ENCODE data around the gene CD151. TPM values are rescaled to one million over a fixed set of nuclear protein-coding genes. Genes with fewer than 3 reads are reported as not detected.

CD151 gene
- polyA plus RNA-seq, 1 donor from 2014 or later, result 13.8 TPM

GRCh38 chr11:836700-837099, 3.9 kb downstream of the CD151 start:
- Mint-ChIP-seq H3K27ac (peak overlapping the region in 1 of 3 donors; percentile 19), H3K4me1 (peaks cover 6 to 11% (median 8%) of the 10 kb centered on the region in 3 donors), H3K27me3 (peaks cover under 1% of the 10 kb centered on the region), H3K9me3 (no peaks in the 10 kb centered on the region), H3K36me3 (peaks cover 2% of the 10 kb centered on the region), H3K4me3 (peak overlapping the region in 1 of 4 donors; percentile 63)

GRCh38 chr11:837189-837989, 4.6 kb downstream of the CD151 start:
- Mint-ChIP-seq H3K4me3 (peak overlapping the region in 2 of 4 donors; percentile 12), H3K36me3 (peaks cover 2% of the 10 kb centered on the region), H3K27ac (no peak overlapping the region), H3K4me1 (peaks cover 6 to 11% (median 7%) of the 10 kb centered on the region in 3 donors), H3K27me3 (no peaks in the 10 kb centered on the region), H3K9me3 (no peaks in the 10 kb centered on the region)

GRCh38 chr11:837990-838307, 5.2 kb downstream of the CD151 start:
- H3K4me3 Mint-ChIP-seq, result peak overlapping the region in 1 of 4 donors; percentile 33
- H3K27me3 Mint-ChIP-seq, result no peaks in the 10 kb centered on the region
- no peaks in the 10 kb centered on the region for H3K9me3 Mint-ChIP-seq
- H3K36me3 Mint-ChIP-seq, result peaks cover 2% of the 10 kb centered on the region
- no peak overlapping the region for H3K27ac Mint-ChIP-seq
- peaks cover 6 to 11% (median 7%) of the 10 kb centered on the region in 3 donors for H3K4me1 Mint-ChIP-seq

GRCh38 chr11:838441-839279, 5.9 kb downstream of the CD151 start:
- Mint-ChIP-seq H3K4me3 (peak overlapping the region in 1 of 4 donors; percentile 90), H3K4me1 (peaks cover 7 to 14% (median 8%) of the 10 kb centered on the region in 3 donors), H3K27ac (peak overlapping the region in 1 of 3 donors; percentile 48), H3K36me3 (peaks cover 2% of the 10 kb centered on the region), H3K27me3 (peaks cover 2% of the 10 kb centered on the region), H3K9me3 (no peaks in the 10 kb centered on the region)

- no peak overlapping the region for H3K27ac Mint-ChIP-seq
These were observed 6.5 kb downstream of the CD151 start for GRCh38 chr11:839280-839623.

GRCh38 chr11:839875-840617, 7.3 kb downstream of the CD151 start:
- peaks cover 0 to 17% (median 8%) of the 10 kb centered on the region in 3 donors for H3K4me1 Mint-ChIP-seq

More at GRCh38 chr11:839280-839623, 6.5 kb downstream of the CD151 start:
- Mint-ChIP-seq H3K36me3 (peaks cover 2% of the 10 kb centered on the region), H3K9me3 (no peaks in the 10 kb centered on the region), H3K4me3 (peak overlapping the region in 1 of 4 donors; percentile 90), H3K4me1 (peaks cover 2 to 17% (median 8%) of the 10 kb centered on the region in 3 donors), H3K27me3 (peaks cover 2% of the 10 kb centered on the region)

GRCh38 chr11:841981-842369, 9.2 kb downstream of the CD151 start:
- no peaks in the 10 kb centered on the region for H3K36me3 Mint-ChIP-seq
- H3K27ac Mint-ChIP-seq, result peak overlapping the region in 2 of 3 donors; percentile 63 to 72
- H3K27me3 Mint-ChIP-seq, result peaks cover 2% of the 10 kb centered on the region
- peak overlapping the region; percentile 86 to 95 (median 89) for H3K4me3 Mint-ChIP-seq
- H3K9me3 Mint-ChIP-seq, result no peaks in the 10 kb centered on the region
- H3K4me1 Mint-ChIP-seq, result peaks cover 0 to 17% (median 6%) of the 10 kb centered on the region in 3 donors

More at GRCh38 chr11:839875-840617, 7.3 kb downstream of the CD151 start:
- peak overlapping the region in 3 of 4 donors; percentile 25 to 90 (median 58) for H3K4me3 Mint-ChIP-seq
- peaks cover 2% of the 10 kb centered on the region for H3K36me3 Mint-ChIP-seq
- H3K27me3 Mint-ChIP-seq, result peaks cover 2% of the 10 kb centered on the region
- no peaks in the 10 kb centered on the region for H3K9me3 Mint-ChIP-seq
- peak overlapping the region in 1 of 3 donors; percentile 79 for H3K27ac Mint-ChIP-seq

GRCh38 chr11:842370-843002, 9.7 kb downstream of the CD151 start, which contains the start of the genes POLR2L and TSPAN4:
Gene POLR2L, minus strand, starts transcription at chr11:842529. Its CDS starts 21 bp downstream, at chr11:842508.
Gene TSPAN4, plus strand, starts transcription at chr11:842852. Its CDS starts 7,453 bp downstream, at chr11:850305.
- Mint-ChIP-seq H3K4me3 (peak within 1 kb of the TSS; percentile 86 to 95 (median 89)), H3K27me3 (peaks cover 2% of the 10 kb centered on the region), H3K36me3 (no peaks in the 10 kb centered on the region), H3K27ac (peak within 1 kb of the TSS; percentile 63 to 83 (median 79)), H3K4me1 (peaks cover 0 to 17% (median 6%) of the 10 kb centered on the region in 3 donors), H3K9me3 (no peaks in the 10 kb centered on the region)

GRCh38 chr11:843086-843734, 10.5 kb downstream of the CD151 start:
- H3K36me3 Mint-ChIP-seq, result no peaks in the 10 kb centered on the region
- H3K4me3 Mint-ChIP-seq, result peak overlapping the region; percentile 67 to 90 (median 84)
- peak overlapping the region in 2 of 3 donors; percentile 72 to 83 for H3K27ac Mint-ChIP-seq
- peaks cover 0 to 17% (median 6%) of the 10 kb centered on the region in 3 donors for H3K4me1 Mint-ChIP-seq
- peaks cover 2% of the 10 kb centered on the region for H3K27me3 Mint-ChIP-seq
- no peaks in the 10 kb centered on the region for H3K9me3 Mint-ChIP-seq

- peak overlapping the region in 1 of 3 donors; percentile 58 for H3K27ac Mint-ChIP-seq
- H3K27me3 Mint-ChIP-seq, result peaks cover 2% of the 10 kb centered on the region
- no peaks in the 10 kb centered on the region for H3K36me3 Mint-ChIP-seq
- H3K4me1 Mint-ChIP-seq, result peaks cover 0 to 20% (median 6%) of the 10 kb centered on the region in 3 donors
- H3K4me3 Mint-ChIP-seq, result peak overlapping the region; percentile 67 to 87 (median 80)
- H3K9me3 Mint-ChIP-seq, result no peaks in the 10 kb centered on the region
These were observed 11.3 kb downstream of the CD151 start for GRCh38 chr11:843818-844692.

- H3K27me3 Mint-ChIP-seq, result peaks cover 2% of the 10 kb centered on the region
- H3K4me3 Mint-ChIP-seq, result peak overlapping the region in 2 of 4 donors; percentile 32 to 82
- peak overlapping the region in 1 of 3 donors; percentile 42 for H3K27ac Mint-ChIP-seq
These were observed 12.2 kb downstream of the CD151 start for GRCh38 chr11:844693-845644.

More at GRCh38 chr11:844693-845644, 12.2 kb downstream of the CD151 start:
- no peaks in the 10 kb centered on the region for H3K9me3 Mint-ChIP-seq
- no peaks in the 10 kb centered on the region for H3K36me3 Mint-ChIP-seq
- H3K4me1 Mint-ChIP-seq, result peaks cover 0 to 20% (median 6%) of the 10 kb centered on the region in 3 donors

All from IgD-negative memory B cell (primary cell).